Measurements from ENCODE around the gene FGF21.

DNA sequence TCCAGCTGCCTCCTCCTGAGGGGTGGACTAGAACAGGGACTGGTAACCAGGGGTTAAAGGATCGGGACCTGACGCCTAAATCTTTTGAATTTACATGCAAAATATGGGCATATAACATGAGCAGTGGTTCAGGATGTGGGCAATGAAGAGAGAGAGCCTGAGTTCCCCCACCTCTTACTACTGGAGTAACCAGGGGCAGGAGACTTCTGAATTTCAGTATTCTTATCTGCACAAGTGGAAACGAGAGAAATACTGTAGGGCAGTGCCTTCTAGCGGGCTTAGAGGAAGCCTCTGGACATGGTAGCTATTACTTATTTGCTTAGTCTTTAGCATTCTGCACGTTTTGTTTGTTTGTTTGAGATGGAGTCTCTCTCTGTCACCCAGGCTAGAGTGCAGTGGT is 29.2 kb downstream of the FGF21 start:
- TF ChIP-seq, protein P1, sequence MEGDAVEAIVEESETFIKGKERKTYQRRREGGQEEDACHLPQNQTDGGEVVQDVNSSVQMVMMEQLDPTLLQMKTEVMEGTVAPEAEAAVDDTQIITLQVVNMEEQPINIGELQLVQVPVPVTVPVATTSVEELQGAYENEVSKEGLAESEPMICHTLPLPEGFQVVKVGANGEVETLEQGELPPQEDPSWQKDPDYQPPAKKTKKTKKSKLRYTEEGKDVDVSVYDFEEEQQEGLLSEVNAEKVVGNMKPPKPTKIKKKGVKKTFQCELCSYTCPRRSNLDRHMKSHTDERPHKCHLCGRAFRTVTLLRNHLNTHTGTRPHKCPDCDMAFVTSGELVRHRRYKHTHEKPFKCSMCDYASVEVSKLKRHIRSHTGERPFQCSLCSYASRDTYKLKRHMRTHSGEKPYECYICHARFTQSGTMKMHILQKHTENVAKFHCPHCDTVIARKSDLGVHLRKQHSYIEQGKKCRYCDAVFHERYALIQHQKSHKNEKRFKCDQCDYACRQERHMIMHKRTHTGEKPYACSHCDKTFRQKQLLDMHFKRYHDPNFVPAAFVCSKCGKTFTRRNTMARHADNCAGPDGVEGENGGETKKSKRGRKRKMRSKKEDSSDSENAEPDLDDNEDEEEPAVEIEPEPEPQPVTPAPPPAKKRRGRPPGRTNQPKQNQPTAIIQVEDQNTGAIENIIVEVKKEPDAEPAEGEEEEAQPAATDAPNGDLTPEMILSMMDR (IDR thresholded peaks at IDR 0.05): no peak
- TF ChIP-seq POLR2AphosphoS5 (IDR thresholded peaks at IDR 0.05): no peak
- no peak for TF ChIP-seq POLR2A (IDR thresholded peaks at IDR 0.05)
- no peak for TF ChIP-seq EP300 (IDR thresholded peaks at IDR 0.05)

Measured in gastroesophageal sphincter (tissue), 3 donors.